Measurements from ENCODE around the gene RNF4.

The RNF4 gene

DNA sequence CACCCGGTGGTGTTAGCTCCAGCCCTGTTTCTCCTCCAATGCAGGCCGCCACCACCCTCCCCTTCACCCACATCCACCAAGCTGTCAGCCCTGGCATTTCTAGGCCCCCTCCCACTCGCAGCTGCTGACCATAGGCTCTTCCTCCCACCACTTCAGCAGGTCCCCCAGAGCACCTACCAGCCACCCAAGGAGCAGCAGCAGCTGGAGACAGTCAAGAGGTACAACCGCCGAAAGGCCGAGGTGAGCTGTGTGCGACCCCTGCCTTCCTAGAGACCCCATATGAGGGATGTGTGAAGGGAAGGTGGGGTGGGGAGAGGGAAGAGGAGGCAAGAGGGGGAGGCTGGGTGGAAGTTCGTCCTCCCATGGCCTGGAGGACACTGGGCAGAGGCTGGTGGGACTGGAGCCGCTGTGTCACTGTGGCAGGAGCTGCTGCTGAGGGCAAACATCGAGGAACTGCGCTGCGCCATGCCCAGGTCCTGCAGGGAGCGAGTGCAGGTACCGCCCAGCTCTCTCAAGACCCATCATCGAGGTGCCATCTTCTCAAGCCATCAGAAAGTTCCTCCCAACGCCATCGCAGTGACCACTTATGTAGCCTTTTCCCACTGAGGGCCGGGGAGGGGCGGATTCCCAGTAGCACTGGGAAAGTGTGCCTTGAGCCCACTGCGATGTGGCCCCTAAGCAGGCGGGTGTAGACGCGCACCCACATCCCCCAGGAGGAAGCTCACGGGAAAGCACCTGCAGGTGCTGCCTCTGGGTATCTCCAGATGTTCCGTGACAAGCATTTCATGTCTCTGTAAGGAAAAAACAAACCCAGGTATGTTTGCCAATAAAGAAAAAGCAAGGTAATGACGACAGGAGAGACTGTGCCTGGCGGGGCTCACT lies 19.2 kb upstream of the RNF4 start:
- DNase-seq (ENCODE audit: extremely low read depth, low read depth), result no peak
- no peak overlapping the region for H3K4me3 ChIP-seq (replicated peaks; ENCODE audit: low read depth, low read length)
- TF ChIP-seq, protein P1, sequence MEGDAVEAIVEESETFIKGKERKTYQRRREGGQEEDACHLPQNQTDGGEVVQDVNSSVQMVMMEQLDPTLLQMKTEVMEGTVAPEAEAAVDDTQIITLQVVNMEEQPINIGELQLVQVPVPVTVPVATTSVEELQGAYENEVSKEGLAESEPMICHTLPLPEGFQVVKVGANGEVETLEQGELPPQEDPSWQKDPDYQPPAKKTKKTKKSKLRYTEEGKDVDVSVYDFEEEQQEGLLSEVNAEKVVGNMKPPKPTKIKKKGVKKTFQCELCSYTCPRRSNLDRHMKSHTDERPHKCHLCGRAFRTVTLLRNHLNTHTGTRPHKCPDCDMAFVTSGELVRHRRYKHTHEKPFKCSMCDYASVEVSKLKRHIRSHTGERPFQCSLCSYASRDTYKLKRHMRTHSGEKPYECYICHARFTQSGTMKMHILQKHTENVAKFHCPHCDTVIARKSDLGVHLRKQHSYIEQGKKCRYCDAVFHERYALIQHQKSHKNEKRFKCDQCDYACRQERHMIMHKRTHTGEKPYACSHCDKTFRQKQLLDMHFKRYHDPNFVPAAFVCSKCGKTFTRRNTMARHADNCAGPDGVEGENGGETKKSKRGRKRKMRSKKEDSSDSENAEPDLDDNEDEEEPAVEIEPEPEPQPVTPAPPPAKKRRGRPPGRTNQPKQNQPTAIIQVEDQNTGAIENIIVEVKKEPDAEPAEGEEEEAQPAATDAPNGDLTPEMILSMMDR (IDR thresholded peaks at IDR 0.05; ENCODE audit: low read depth, low read length, missing control alignments), result no peak

DNA sequence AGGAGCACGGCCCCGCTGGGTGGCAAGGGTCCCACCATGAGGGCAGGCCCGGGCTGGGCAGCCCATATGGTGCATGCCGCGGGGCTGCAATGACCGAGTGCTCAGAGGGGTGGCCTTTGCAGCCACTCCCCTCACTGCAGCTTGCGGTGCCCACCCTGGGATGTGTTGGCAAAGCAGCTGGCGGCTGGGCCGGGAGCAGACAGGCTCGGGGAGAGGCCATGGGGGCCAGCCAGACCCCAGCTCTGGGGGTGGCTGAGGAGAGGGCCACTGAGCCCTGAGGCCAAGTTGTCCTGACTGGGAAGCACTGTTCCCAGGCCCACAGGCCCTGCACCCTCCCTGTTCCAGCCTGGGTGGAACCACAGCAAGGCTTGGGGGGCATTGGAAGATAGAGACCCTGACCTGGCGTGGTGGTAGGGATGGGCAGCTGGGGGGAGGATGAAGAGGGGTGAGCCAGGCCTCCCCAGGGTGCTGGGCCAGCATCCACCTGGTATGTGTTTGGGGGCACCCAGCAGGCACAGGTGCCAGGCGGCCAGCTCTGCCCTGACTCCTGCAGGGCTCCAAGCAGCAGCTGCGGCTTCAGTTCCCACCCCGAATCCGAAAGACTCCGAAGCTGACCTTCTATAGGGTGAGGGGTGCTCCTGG lies 18.4 kb upstream of the RNF4 start:
- no peak overlapping the region for H3K4me3 ChIP-seq (replicated peaks; ENCODE audit: low read depth, low read length)
- TF ChIP-seq, protein P1 (IDR thresholded peaks at IDR 0.05; ENCODE audit: low read depth, low read length, missing control alignments), result no peak
- DNase-seq (ENCODE audit: extremely low read depth, low read depth), result no peak

DNA sequence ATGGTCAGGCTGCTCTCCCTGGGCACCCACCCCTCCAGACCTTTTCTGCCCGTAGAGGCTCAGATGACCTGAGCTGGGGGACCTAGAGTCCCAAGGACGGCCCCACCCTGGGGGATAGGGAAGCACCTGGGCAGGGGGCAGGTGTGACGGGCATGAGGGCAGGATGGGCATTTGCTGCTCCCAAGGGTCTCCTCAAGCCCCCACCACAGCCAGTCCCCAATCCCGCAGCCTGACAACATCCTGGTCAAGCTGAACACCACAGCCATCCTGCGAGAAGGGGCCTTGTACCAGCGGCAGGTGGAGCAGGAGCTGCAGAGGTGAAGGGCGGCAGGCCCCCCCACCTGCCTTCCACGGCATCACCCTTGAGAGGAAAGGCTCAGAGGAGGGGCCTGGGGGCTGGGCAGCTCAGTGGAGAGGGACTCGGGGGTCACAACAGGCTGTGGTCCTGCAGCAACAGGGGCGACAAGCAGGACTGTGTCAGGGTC lies 17.8 kb upstream of the RNF4 start:
- no peak for DNase-seq (ENCODE audit: extremely low read depth, low read depth)
- no peak overlapping the region for H3K4me3 ChIP-seq (replicated peaks; ENCODE audit: low read depth, low read length)
- TF ChIP-seq, protein P1 (IDR thresholded peaks at IDR 0.05; ENCODE audit: low read depth, low read length, missing control alignments), result no peak

DNA sequence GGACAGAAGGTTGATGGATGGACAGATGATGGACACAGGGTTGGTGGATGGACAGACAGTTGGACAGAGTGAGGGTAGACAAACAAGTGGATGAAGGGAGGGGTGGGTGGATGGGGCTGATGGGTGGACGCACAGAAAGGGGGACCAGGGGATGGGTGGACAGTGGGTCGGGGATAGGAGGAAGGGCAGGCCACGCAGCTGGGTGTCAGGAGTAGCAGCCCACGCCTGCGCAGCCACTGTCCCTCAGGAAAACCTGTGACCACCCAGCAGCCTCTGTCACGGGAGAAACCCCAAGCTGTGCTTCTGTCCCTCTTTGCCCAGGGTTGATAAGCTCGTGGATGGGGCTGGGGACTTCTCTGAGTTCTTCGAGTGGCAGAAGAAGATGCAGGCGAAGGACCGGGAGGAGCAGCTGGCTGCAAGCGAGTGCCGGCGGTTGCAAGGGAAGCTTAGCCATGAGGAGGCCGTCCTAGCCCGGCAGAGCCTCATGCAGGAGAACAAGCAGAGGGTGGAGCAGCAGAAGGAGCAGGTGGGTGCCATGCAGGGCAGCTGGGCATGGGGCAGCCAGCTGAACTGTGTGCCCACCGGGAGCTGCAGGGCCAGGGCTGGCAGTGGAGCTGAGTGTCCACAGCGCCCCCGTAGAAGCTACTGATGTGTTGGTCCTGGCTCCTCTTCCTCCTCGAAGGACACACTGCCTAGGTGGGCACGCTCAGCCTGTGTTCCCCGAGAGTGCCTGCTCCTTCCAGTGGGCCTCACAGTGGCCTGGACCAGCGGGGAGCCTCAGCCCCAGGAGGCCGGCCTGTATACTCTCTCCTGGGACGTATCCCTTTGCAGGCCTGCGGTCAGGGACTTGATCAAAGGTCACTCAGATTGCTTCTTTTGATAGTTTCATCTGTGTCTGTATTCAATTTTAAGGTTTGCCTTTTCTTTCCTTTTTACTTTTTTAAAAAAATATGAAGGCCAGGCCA lies 16.8 kb upstream of the RNF4 start:
- TF ChIP-seq, protein P1 (IDR thresholded peaks at IDR 0.05; ENCODE audit: low read depth, low read length, missing control alignments), result no peak
- no peak overlapping the region for H3K4me3 ChIP-seq (replicated peaks; ENCODE audit: low read depth, low read length)
- no peak for DNase-seq (ENCODE audit: extremely low read depth, low read depth)

DNA sequence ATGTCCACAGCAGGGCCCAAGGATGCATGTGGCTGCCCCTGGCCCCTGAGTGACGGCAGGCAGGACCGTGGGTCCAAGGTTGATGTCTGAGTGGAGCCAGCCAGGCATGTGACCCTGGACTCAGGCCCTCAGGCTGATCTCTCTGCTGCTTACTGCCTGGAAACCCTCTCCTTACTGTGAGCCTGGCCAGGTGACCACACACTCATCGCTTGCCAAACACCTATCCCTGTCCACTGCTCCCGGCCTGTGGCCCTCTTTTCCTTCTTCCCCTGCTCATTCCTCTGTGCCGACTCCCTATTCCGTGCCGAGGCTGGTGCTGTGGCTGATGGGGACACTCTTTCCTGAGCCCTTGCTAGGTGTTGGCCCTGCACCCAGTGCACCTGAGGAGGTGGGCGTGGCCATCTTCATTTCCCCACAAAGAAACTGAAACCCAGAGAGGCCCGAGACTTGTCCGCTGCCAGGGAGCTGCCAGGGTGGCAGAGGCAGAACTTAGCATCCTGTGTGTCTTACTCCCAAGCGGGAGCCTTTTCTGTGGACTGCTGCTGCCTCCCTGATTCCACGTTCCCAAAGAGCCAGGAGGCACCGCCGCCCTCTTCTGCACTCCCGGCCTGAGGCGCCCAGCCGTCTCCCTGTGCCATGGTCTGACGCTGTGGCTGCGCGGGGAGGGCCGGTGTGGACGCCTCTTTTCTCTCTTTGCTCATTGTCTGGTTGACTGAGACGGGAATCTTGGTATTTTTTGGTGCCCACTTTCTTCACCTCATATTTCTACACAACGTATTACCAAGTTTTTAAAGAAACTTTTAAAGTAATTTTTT lies 11.2 kb upstream of the RNF4 start:
- no peak for DNase-seq (ENCODE audit: extremely low read depth, low read depth)
- TF ChIP-seq, protein P1 (IDR thresholded peaks at IDR 0.05; ENCODE audit: low read depth, low read length, missing control alignments), result no peak
- no peak overlapping the region for H3K4me3 ChIP-seq (replicated peaks; ENCODE audit: low read depth, low read length)
